Fibroblast of skin of scalp (primary cell): ENCODE data around the gene GAB3.
A peak's percentile ranks its signal among the peaks of the same experiment; 100 is the strongest.

ENCODE experiments used
- DNase-seq: peaks from one replicate; pipeline ENCODE4 v3.0.0-alpha.2; 2013

The GAB3 gene

GRCh38 chrX:154751203-154751668 is 359 bp upstream of the GAB3 start:
- DNase-seq = no peak

- DNase-seq = no peak
Observed at GRCh38 chrX:154749856-154750255, 1.0 kb downstream of the GAB3 start.

- peak; percentile 56 for DNase-seq
Observed at GRCh38 chrX:154748712-154749339, 2.1 kb downstream of the GAB3 start.

GRCh38 chrX:154742613-154743012 is 8.3 kb downstream of the GAB3 start:
- no peak for DNase-seq

GRCh38 chrX:154739952-154740465 is 10.9 kb downstream of the GAB3 start:
- DNase-seq = no peak

GRCh38 chrX:154738011-154738738 is 12.7 kb downstream of the GAB3 start:
- DNase-seq = peak; percentile 63

GRCh38 chrX:154737136-154737535 is 13.7 kb downstream of the GAB3 start:
- DNase-seq = no peak

- peak; percentile 92 for DNase-seq
Observed at GRCh38 chrX:154735695-154736393, 15.0 kb downstream of the GAB3 start.

- DNase-seq = peak; percentile 23
Observed at GRCh38 chrX:154734061-154734781, 16.7 kb downstream of the GAB3 start.

GRCh38 chrX:154733066-154733425 is 17.8 kb downstream of the GAB3 start:
- DNase-seq = no peak

GRCh38 chrX:154732421-154733065 is 18.3 kb downstream of the GAB3 start:
- DNase-seq = no peak

GRCh38 chrX:154731881-154732280 is 19.0 kb downstream of the GAB3 start:
- no peak for DNase-seq

GRCh38 chrX:154731184-154731583 is 19.7 kb downstream of the GAB3 start:
- no peak for DNase-seq

GRCh38 chrX:154730253-154730891 is 20.5 kb downstream of the GAB3 start:
- peak; percentile 79 for DNase-seq

GRCh38 chrX:154729439-154729838 is 21.4 kb downstream of the GAB3 start:
- no peak for DNase-seq

GRCh38 chrX:154728431-154729190 is 22.3 kb downstream of the GAB3 start:
- DNase-seq = no peak

GRCh38 chrX:154727871-154728270 is 23.0 kb downstream of the GAB3 start:
- peak; percentile 46 for DNase-seq

GRCh38 chrX:154727418-154727817 is 23.5 kb downstream of the GAB3 start:
- no peak for DNase-seq

GRCh38 chrX:154724993-154725756 is 25.7 kb downstream of the GAB3 start:
- no peak for DNase-seq

GRCh38 chrX:154721155-154721554 is 29.7 kb downstream of the GAB3 start:
- no peak for DNase-seq
